ENCODE measurements around the gene CACFD1. TPM values are rescaled to one million over a fixed set of nuclear protein-coding genes. Genes with fewer than 3 reads are reported as not detected.

CACFD1 gene
- total and polyA plus RNA-seq, 2 donors (not counting 1 experiment from before 2014, with no cell fraction given), result 27.4 to 31.1 TPM

DNA sequence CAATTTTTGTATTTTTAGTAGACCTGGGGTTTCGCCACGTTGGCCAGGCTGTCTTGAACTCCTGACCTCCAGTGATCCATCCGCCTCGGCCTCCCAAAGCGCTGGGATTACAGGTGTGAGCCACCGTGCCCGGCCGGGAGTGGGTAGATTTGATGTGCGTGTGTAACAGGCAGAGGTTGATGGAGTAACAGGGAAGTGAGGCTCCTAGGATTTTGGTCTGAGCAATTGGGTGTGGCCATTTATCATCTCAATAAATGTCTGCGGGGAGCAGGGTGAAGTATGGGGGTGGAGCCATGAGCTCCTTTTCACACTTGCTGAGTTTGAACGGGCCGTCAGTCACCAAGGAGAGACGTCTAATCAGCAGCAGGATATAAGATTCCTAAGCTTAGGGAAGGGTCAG lies 40.8 kb upstream of the CACFD1 start:
- no peak overlapping the region for H2AFZ ChIP-seq (ENCODE audit: insufficient read depth, low read depth, low read length, poor library complexity, severe bottlenecking)
- peaks cover 4% of the 10 kb centered on the region for H3K9me3 Mint-ChIP-seq (ENCODE audit: insufficient read depth)
- no peaks in the 10 kb centered on the region for H3K27me3 Mint-ChIP-seq
- peaks cover 64% of the 10 kb centered on the region for H3K4me1 Mint-ChIP-seq
- H3K27ac ChIP-seq (ENCODE audit: low read length in 2 of 2), result no peak overlapping the region
- CTCF ChIA-PET, result interaction anchor here (0.7 to 2.1 kb wide), 2 partner anchors 41 to 66 kb away, joined by 3 to 7 read pairs; partner anchors contain the start of gene CACFD1
- H3K4me2 ChIP-seq (replicated peaks; ENCODE audit: low read depth, low read length, poor library complexity, severe bottlenecking), result no peak overlapping the region
- no peak overlapping the region for H3K9ac ChIP-seq (ENCODE audit: low read length)
- no peak for ATAC-seq (ENCODE audit: low read depth)
- intact Hi-C loops (cut with micrococcal nuclease), result loop anchor here (5.0 kb wide), 1 partner anchor 387 kb away; the partner anchor contains the start of gene GTF3C5
- peaks cover 30% of the 10 kb centered on the region for H4K20me1 ChIP-seq (ENCODE audit: control insufficient read depth, insufficient read depth, low read length, poor library complexity, severe bottlenecking)
- H3K27me3 ChIP-seq (replicated peaks in 1 of 4; ENCODE audit: control extremely low read depth in 1 of 4, control insufficient read depth in 3 of 4, insufficient read depth in 4 of 4, low read length in 3 of 4), result no peaks in the 10 kb centered on the region
- H3K27ac Mint-ChIP-seq, result peak overlapping the region; percentile 93
- H3K36me3 ChIP-seq (replicated peaks in 1 of 2; ENCODE audit: control extremely low read depth in 1 of 2, control insufficient read depth in 1 of 2, extremely low read depth in 1 of 2, insufficient read depth in 2 of 2, low read length in 1 of 2), result peaks cover 6 to 17% of the 10 kb centered on the region in 2 experiments
- WGBS (ENCODE audit: insufficient coverage), result 94% methylated on average over 13 of the region's 13 CpGs
- no peak for TF ChIP-seq EZH2 (IDR thresholded peaks at IDR 0.05; ENCODE audit: borderline replicate concordance, insufficient read depth, low read depth, low read length, poor library complexity, severe bottlenecking)
- TF ChIP-seq, protein P1, sequence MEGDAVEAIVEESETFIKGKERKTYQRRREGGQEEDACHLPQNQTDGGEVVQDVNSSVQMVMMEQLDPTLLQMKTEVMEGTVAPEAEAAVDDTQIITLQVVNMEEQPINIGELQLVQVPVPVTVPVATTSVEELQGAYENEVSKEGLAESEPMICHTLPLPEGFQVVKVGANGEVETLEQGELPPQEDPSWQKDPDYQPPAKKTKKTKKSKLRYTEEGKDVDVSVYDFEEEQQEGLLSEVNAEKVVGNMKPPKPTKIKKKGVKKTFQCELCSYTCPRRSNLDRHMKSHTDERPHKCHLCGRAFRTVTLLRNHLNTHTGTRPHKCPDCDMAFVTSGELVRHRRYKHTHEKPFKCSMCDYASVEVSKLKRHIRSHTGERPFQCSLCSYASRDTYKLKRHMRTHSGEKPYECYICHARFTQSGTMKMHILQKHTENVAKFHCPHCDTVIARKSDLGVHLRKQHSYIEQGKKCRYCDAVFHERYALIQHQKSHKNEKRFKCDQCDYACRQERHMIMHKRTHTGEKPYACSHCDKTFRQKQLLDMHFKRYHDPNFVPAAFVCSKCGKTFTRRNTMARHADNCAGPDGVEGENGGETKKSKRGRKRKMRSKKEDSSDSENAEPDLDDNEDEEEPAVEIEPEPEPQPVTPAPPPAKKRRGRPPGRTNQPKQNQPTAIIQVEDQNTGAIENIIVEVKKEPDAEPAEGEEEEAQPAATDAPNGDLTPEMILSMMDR (IDR thresholded peaks at IDR 0.05), result no peak
- H3K4me3 ChIP-seq (ENCODE audit: control extremely low read depth in 1 of 5, extremely low read depth in 1 of 5, insufficient read depth in 1 of 5, low read depth in 2 of 5, low read length in 4 of 5), result no peak overlapping the region
- POLR2A ChIA-PET, result interaction anchor here (0.6 to 1.7 kb wide), 3 partner anchors 41 to 249 kb away, joined by 3 to 5 read pairs (median 4); partner anchors contain the start of genes CACFD1, MED22 and RPL7A
- no peak for DNase-seq
- peaks cover 33% of the 10 kb centered on the region for H3K79me2 ChIP-seq (ENCODE audit: control insufficient read depth, insufficient read depth, low read length)
- peaks cover 30 to 63% of the 10 kb centered on the region in 2 donors for H3K4me1 ChIP-seq (ENCODE audit: control insufficient read depth in 2 of 2, insufficient read depth in 2 of 2, low read length in 2 of 2)
- H3K9me3 ChIP-seq (ENCODE audit: control extremely low read depth in 1 of 3, control insufficient read depth in 2 of 3, insufficient read depth in 1 of 3, low read length in 2 of 3), result peaks cover 0 to 7% (median 0%) of the 10 kb centered on the region in 3 donors
- H3K4me3 Mint-ChIP-seq, result peak overlapping the region; percentile 89

DNA sequence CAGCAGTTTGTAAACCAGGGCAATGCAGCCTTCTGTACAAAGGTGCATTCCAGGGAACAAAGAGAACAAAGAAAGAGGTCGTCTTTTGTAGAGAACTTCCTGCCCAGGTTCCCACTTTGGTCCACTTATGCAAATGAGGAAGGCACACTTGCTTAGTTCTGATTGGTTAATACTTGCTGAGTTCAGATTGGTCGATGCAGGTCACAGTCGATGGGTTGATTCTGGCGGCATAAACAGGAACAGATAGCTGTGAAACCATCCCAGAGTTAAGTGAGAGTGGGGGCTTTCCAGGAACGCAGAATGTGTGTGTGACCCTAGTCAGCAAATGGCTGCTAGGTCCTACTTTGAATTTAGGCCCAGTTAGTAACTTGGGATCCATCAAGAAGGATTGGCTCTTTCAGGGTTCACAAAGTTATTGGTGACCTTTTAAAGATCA lies 39.4 kb upstream of the CACFD1 start:
- peak; percentile 53 for ATAC-seq (ENCODE audit: low read depth)
- H3K27ac Mint-ChIP-seq, result peak overlapping the region; percentile 94
- H3K4me2 ChIP-seq (replicated peaks; ENCODE audit: low read depth, low read length, poor library complexity, severe bottlenecking), result peak overlapping the region; percentile 1

More for the DNA sequence above, 39.4 kb upstream of the CACFD1 start:
- Histone ChIP-seq H3K9me3 (ENCODE audit: control extremely low read depth in 1 of 3, control insufficient read depth in 2 of 3, insufficient read depth in 1 of 3, low read length in 2 of 3) (peaks cover 0 to 7% (median 0%) of the 10 kb centered on the region in 3 donors), H2AFZ (ENCODE audit: insufficient read depth, low read depth, low read length, poor library complexity, severe bottlenecking) (peak overlapping the region; percentile 59), H3K9ac (ENCODE audit: low read length) (peak overlapping the region; percentile 8), H3K27ac (ENCODE audit: low read length in 2 of 2) (peak overlapping the region; percentile 80 to 95), H4K20me1 (ENCODE audit: control insufficient read depth, insufficient read depth, low read length, poor library complexity, severe bottlenecking) (peaks cover 18% of the 10 kb centered on the region), H3K4me3 (ENCODE audit: control extremely low read depth in 1 of 5, extremely low read depth in 1 of 5, insufficient read depth in 1 of 5, low read depth in 2 of 5, low read length in 4 of 5) (no peak overlapping the region), H3K4me1 (ENCODE audit: control insufficient read depth in 2 of 2, insufficient read depth in 2 of 2, low read length in 2 of 2) (peaks cover 30 to 59% of the 10 kb centered on the region in 2 donors), H3K27me3 (replicated peaks in 1 of 4; ENCODE audit: control extremely low read depth in 1 of 4, control insufficient read depth in 3 of 4, insufficient read depth in 4 of 4, low read length in 3 of 4) (peaks cover 0 to 3% (median 0%) of the 10 kb centered on the region in 4 experiments), H3K36me3 (replicated peaks in 1 of 2; ENCODE audit: control extremely low read depth in 1 of 2, control insufficient read depth in 1 of 2, extremely low read depth in 1 of 2, insufficient read depth in 2 of 2, low read length in 1 of 2) (peaks cover 0 to 3% of the 10 kb centered on the region in 2 experiments), H3K79me2 (ENCODE audit: control insufficient read depth, insufficient read depth, low read length) (peaks cover 23% of the 10 kb centered on the region)
- peak; percentile 89 for DNase-seq
- intact Hi-C loops (cut with micrococcal nuclease), result loop anchor here (1.0 to 2.0 kb wide), 2 partner anchors 44 to 59 kb away; partner anchors contain the start of genes SLC2A6, STKLD1 and SURF4
- 40% methylated on average over 5 of the region's 5 CpGs for WGBS (ENCODE audit: insufficient coverage)
- Mint-ChIP-seq H3K4me1 (peaks cover 54% of the 10 kb centered on the region), H3K4me3 (peak overlapping the region; percentile 55), H3K9me3 (ENCODE audit: insufficient read depth) (peaks cover 4% of the 10 kb centered on the region), H3K27me3 (no peaks in the 10 kb centered on the region)
- TF ChIP-seq, protein P1 (IDR thresholded peaks at IDR 0.05), result no peak
- TF ChIP-seq EZH2 (IDR thresholded peaks at IDR 0.05; ENCODE audit: borderline replicate concordance, insufficient read depth, low read depth, low read length, poor library complexity, severe bottlenecking), result no peak
- CTCF ChIA-PET, result interaction anchor here (1.2 kb wide), 1 partner anchor 234 kb away, joined by 3 read pairs; no protein-coding TSS in a partner anchor
- POLR2A ChIA-PET, result interaction anchor here (1.0 to 1.3 kb wide), 2 partner anchors 19 to 58 kb away, joined by 3 read pairs; no protein-coding TSS in a partner anchor
